Naive thymus-derived CD4-positive, alpha-beta T cell (primary cell): ENCODE measurements around the gene ANKRD23. TPM values are rescaled to one million over a fixed set of nuclear protein-coding genes. Genes with fewer than 3 reads are reported as not detected.

ENCODE experiments used
- ATAC-seq: fragments of 150-1000 bp; cut with Tn5 transposase; 2 replicates; pipeline ENCODE4 v1.10.0; 2021; ENCODE audit warnings: mild to moderate bottlenecking, moderate library complexity
- CTCF ChIA-PET: fragments of 350-600 bp; sonication (Branson Sonifier 250); formaldehyde crosslinking; loops from one replicate; lab custom pipeline; 2021; ENCODE audit warnings: antibody characterized with exemption; lab: Charles Lee
- POLR2A ChIA-PET: fragments of 350-600 bp; sonication (Branson Sonifier 250); formaldehyde crosslinking; loops from one replicate; lab custom pipeline; 2021; ENCODE audit warnings: antibody characterized with exemption, inconsistent platforms; lab: Charles Lee
- DNase-seq, 9 donors: peaks; one replicate each; pipeline versions ENCODE4 v3.0.0 to v3.0.0-alpha.2; 2020 to 2022; ENCODE audit warnings: mixed read lengths in 1 of 9
- H3K27ac ChIP-seq: one replicate; pipeline ENCODE4 v1.7.0; 2013; ENCODE audit warnings: mild to moderate bottlenecking, low read depth, low read length, moderate library complexity
- H3K27me3 ChIP-seq, 2 donors: one replicate each; pipeline ENCODE4 v1.7.0; 2013; ENCODE audit warnings: low read length in 2 of 2, mild to moderate bottlenecking in 2 of 2, moderate library complexity in 2 of 2; ENCODE audit not compliant: control insufficient read depth in 2 of 2, insufficient read depth in 2 of 2
- H3K36me3 ChIP-seq, 3 experiments: 1 replicate in 2 of 3; 2 replicates in 1 of 3; pipeline ENCODE4 v1.7.0; 2013; ENCODE audit warnings: low read length in 3 of 3, mild to moderate bottlenecking in 3 of 3, moderate library complexity in 1 of 3; ENCODE audit not compliant: insufficient read depth in 3 of 3, control insufficient read depth in 2 of 3
- H3K4me1 ChIP-seq, 2 donors: one replicate each; pipeline ENCODE4 v1.7.0; 2013; ENCODE audit warnings: low read length in 2 of 2, mild to moderate bottlenecking in 2 of 2, moderate library complexity in 1 of 2; ENCODE audit not compliant: control insufficient read depth in 2 of 2, insufficient read depth in 2 of 2
- H3K4me3 ChIP-seq: 2 replicates; pipeline ENCODE4 v1.7.0; 2013; ENCODE audit warnings: mild to moderate bottlenecking, low read length
- H3K9me3 ChIP-seq, 3 experiments: 1 replicate in 2 of 3; 2 replicates in 1 of 3; pipeline ENCODE4 v1.7.0; 2013; ENCODE audit warnings: low read length in 3 of 3; ENCODE audit not compliant: control insufficient read depth in 2 of 3
- H3K27ac Mint-ChIP-seq, 9 donors: one replicate each; pipeline ENCODE4 v1.8.0; 2020 to 2022; ENCODE audit warnings: mixed read lengths in 9 of 9, mild to moderate bottlenecking in 8 of 9, moderate library complexity in 5 of 9, inconsistent platforms in 2 of 9
- H3K27me3 Mint-ChIP-seq, 5 donors: one replicate each; pipeline ENCODE4 v1.8.0; 2021 to 2022; ENCODE audit warnings: mixed read lengths in 5 of 5, mild to moderate bottlenecking in 1 of 5
- H3K36me3 Mint-ChIP-seq, 5 donors: one replicate each; pipeline ENCODE4 v1.8.0; 2020 to 2022; ENCODE audit warnings: mixed read lengths in 5 of 5, mild to moderate bottlenecking in 3 of 5, inconsistent platforms in 1 of 5
- H3K4me1 Mint-ChIP-seq, 7 donors: one replicate each; pipeline ENCODE4 v1.8.0; 2020 to 2022; ENCODE audit warnings: mixed read lengths in 7 of 7, mild to moderate bottlenecking in 3 of 7, inconsistent platforms in 1 of 7
- H3K4me3 Mint-ChIP-seq, 10 donors: one replicate each; pipeline ENCODE4 v1.8.0; 2020 to 2022; ENCODE audit warnings: mild to moderate bottlenecking in 10 of 10, mixed read lengths in 10 of 10, moderate library complexity in 6 of 10, inconsistent platforms in 2 of 10
- H3K9me3 Mint-ChIP-seq, 11 donors: one replicate each; pipeline ENCODE4 v1.8.0; 2020 to 2022; ENCODE audit warnings: mixed read lengths in 11 of 11, mild to moderate bottlenecking in 4 of 11, inconsistent platforms in 1 of 11, moderate library complexity in 1 of 11
- intact Hi-C, 2 donors: fragments of 100-400 bp; cut with micrococcal nuclease; formaldehyde crosslinking; loops; one replicate each; pipeline ENCODE4 v1.15.1; 2023
- polyA plus RNA-seq, 2 donors: library from polyadenylated mRNA; unstranded; fragments of 300-500 nt; fragmentation: Illumina TruSeq; gene quantifications; one replicate each; pipeline ENCODE4 v1.2.3, GENCODE V29; 2021
- total RNA-seq, 6 experiments: library from RNA in 5 of 6; stranded (reverse) in 5 of 6; gene quantifications; 1 replicate in 5 of 6; 2 replicates in 1 of 6; pipeline ENCODE4 v1.2.3 and lab custom pipeline; 2021 to 2026

The ANKRD23 gene
- total and polyA plus RNA-seq, 7 experiments from 2014 or later, result 0.64 to 19.8 (median 11.7) TPM

GRCh38 chr2:96874198-96874831, 30.5 kb upstream of the ANKRD23 start:
- Mint-ChIP-seq H3K27me3 (peaks cover 0 to 15% (median 0%) of the 10 kb centered on the region in 5 donors), H3K36me3 (peaks cover 0 to 1% (median 0%) of the 10 kb centered on the region in 5 donors), H3K4me1 (peaks cover 16 to 52% (median 39%) of the 10 kb centered on the region in 7 donors), H3K9me3 (no peaks in the 10 kb centered on the region), H3K4me3 (peak overlapping the region in 1 of 10 donors; percentile 22), H3K27ac (peak overlapping the region in 6 of 9 donors; percentile 18 to 91 (median 64))
- H3K9me3 ChIP-seq, result no peaks in the 10 kb centered on the region
- intact Hi-C loops, result no loop called here
- H3K36me3 ChIP-seq, result no peaks in the 10 kb centered on the region
- peak overlapping the region; percentile 9 for H3K27ac ChIP-seq
- H3K4me1 ChIP-seq, result peaks cover 7 to 20% of the 10 kb centered on the region in 2 donors
- ATAC-seq (peak; percentile 14), DNase-seq (no peak)
- no peaks in the 10 kb centered on the region for H3K27me3 ChIP-seq
- POLR2A ChIA-PET, result interaction anchor here (0.5 to 4.0 kb wide), 9 partner anchors 12 to 1816 kb away, joined by 3 to 17 read pairs (median 3); partner anchors contain the start of gene ANKRD39
- CTCF ChIA-PET, result interaction anchor here (0.6 to 1.6 kb wide), 3 partner anchors 11 to 50 kb away, joined by 3 read pairs; no protein-coding TSS in a partner anchor
- H3K4me3 ChIP-seq, result no peak overlapping the region

GRCh38 chr2:96873651-96874096, 29.9 kb upstream of the ANKRD23 start:
- Mint-ChIP-seq H3K4me1 (peaks cover 16 to 52% (median 39%) of the 10 kb centered on the region in 7 donors), H3K4me3 (peak overlapping the region in 1 of 10 donors; percentile 45), H3K36me3 (peaks cover 0 to 1% (median 0%) of the 10 kb centered on the region in 5 donors), H3K27me3 (peaks cover 0 to 15% (median 0%) of the 10 kb centered on the region in 5 donors), H3K27ac (peak overlapping the region in 4 of 9 donors; percentile 38 to 73 (median 60)), H3K9me3 (no peaks in the 10 kb centered on the region)
- no peaks in the 10 kb centered on the region for H3K9me3 ChIP-seq
- no peak overlapping the region for H3K4me3 ChIP-seq
- no peak overlapping the region for H3K27ac ChIP-seq
- H3K27me3 ChIP-seq, result no peaks in the 10 kb centered on the region
- DNase-seq (no peak), ATAC-seq (no peak)
- no peaks in the 10 kb centered on the region for H3K36me3 ChIP-seq
- intact Hi-C loops, result no loop called here
- CTCF ChIA-PET, result interaction anchor here (0.6 to 1.4 kb wide), 4 partner anchors 16 to 105 kb away, joined by 3 read pairs; partner anchors contain the start of gene ANKRD39
- POLR2A ChIA-PET, result interaction anchor here (0.5 to 4.0 kb wide), 9 partner anchors 14 to 1817 kb away, joined by 3 to 17 read pairs (median 3); partner anchors contain the start of gene ANKRD39
- H3K4me1 ChIP-seq, result peaks cover 7 to 20% of the 10 kb centered on the region in 2 donors

GRCh38 chr2:96872591-96873349, 28.9 kb upstream of the ANKRD23 start:
- Mint-ChIP-seq H3K27ac (peak overlapping the region in 6 of 9 donors; percentile 38 to 79 (median 58)), H3K4me1 (peaks cover 20 to 53% (median 41%) of the 10 kb centered on the region in 7 donors)

GRCh38 chr2:96870626-96871255, 26.9 kb upstream of the ANKRD23 start:
- ChIA-PET POLR2A (interaction anchor here (0.7 to 5.9 kb wide), 24 partner anchors 9 to 92 kb away, joined by 3 to 76 read pairs (median 3); partner anchors contain the start of gene ANKRD39), CTCF (interaction anchor here (0.6 to 1.9 kb wide), 7 partner anchors 13 to 339 kb away, joined by 3 to 12 read pairs (median 4); partner anchors contain the start of gene ANKRD39)
- peak; percentile 73 for ATAC-seq
- Histone ChIP-seq H3K4me1 (peaks cover 24 to 38% of the 10 kb centered on the region in 2 donors), H3K4me3 (peak overlapping the region; percentile 52), H3K27me3 (no peaks in the 10 kb centered on the region), H3K36me3 (peaks cover 0 to 15% (median 0%) of the 10 kb centered on the region in 3 experiments), H3K27ac (peak overlapping the region; percentile 85), H3K9me3 (no peaks in the 10 kb centered on the region)
- Mint-ChIP-seq H3K4me3 (peak overlapping the region; percentile 83 to 96 (median 88)), H3K9me3 (no peaks in the 10 kb centered on the region), H3K4me1 (peaks cover 29 to 67% (median 55%) of the 10 kb centered on the region in 7 donors), H3K36me3 (peaks cover 0 to 8% (median 0%) of the 10 kb centered on the region in 5 donors), H3K27ac (peak overlapping the region; percentile 81 to 98 (median 91)), H3K27me3 (peaks cover 0 to 15% (median 0%) of the 10 kb centered on the region in 5 donors)
- intact Hi-C loops, result loop anchor here (1.0 to 2.0 kb wide), 7 partner anchors 12 to 92 kb away; partner anchors contain the start of gene ANKRD39 (in 1 of the 2)
- DNase-seq, result peak; percentile 45 to 76 (median 72)

More at GRCh38 chr2:96872591-96873349, 28.9 kb upstream of the ANKRD23 start:
- Histone ChIP-seq H3K4me1 (peaks cover 11 to 25% of the 10 kb centered on the region in 2 donors), H3K4me3 (no peak overlapping the region), H3K27ac (no peak overlapping the region), H3K36me3 (no peaks in the 10 kb centered on the region), H3K9me3 (no peaks in the 10 kb centered on the region), H3K27me3 (no peaks in the 10 kb centered on the region)
- POLR2A ChIA-PET, result interaction anchor here (0.5 to 4.0 kb wide), 8 partner anchors 10 to 98 kb away, joined by 3 to 17 read pairs (median 3); partner anchors contain the start of gene ANKRD39
- no peak for ATAC-seq
- H3K9me3 Mint-ChIP-seq, result no peaks in the 10 kb centered on the region
- no peak for DNase-seq
- CTCF ChIA-PET, result interaction anchor here (0.7 to 1.4 kb wide), 4 partner anchors 15 to 81 kb away, joined by 3 read pairs; partner anchors contain the start of gene ANKRD39
- peak overlapping the region in 1 of 10 donors; percentile 45 for H3K4me3 Mint-ChIP-seq
- H3K27me3 Mint-ChIP-seq, result peaks cover 0 to 15% (median 0%) of the 10 kb centered on the region in 5 donors
- H3K36me3 Mint-ChIP-seq, result peaks cover 0 to 1% (median 0%) of the 10 kb centered on the region in 5 donors
- intact Hi-C loops, result no loop called here

GRCh38 chr2:96869822-96870625, 26.2 kb upstream of the ANKRD23 start, which contains the start of gene SEMA4C:
Gene SEMA4C, minus strand, starts transcription at chr2:96870080. Its CDS starts 2,194 bp downstream, at chr2:96867886.
- peaks cover 24 to 38% of the 10 kb centered on the region in 2 donors for H3K4me1 ChIP-seq
- peak within 1 kb of the TSS; percentile 83 to 96 (median 90) for H3K4me3 Mint-ChIP-seq

More at GRCh38 chr2:96869822-96870625, 26.2 kb upstream of the ANKRD23 start, which contains the start of gene SEMA4C:
- H3K27ac Mint-ChIP-seq, result peak within 1 kb of the TSS; percentile 81 to 98 (median 91)
- ATAC-seq (peak; percentile 67), DNase-seq (peak; percentile 49 to 79 (median 68))
- Histone ChIP-seq H3K4me3 (peak within 1 kb of the TSS; percentile 81), H3K9me3 (no peaks in the 10 kb centered on the region), H3K36me3 (peaks cover 0 to 23% (median 5%) of the 10 kb centered on the region in 3 experiments), H3K27me3 (no peaks in the 10 kb centered on the region), H3K27ac (peak within 1 kb of the TSS; percentile 85)
- peaks cover 0 to 15% (median 0%) of the 10 kb centered on the region in 5 donors for H3K27me3 Mint-ChIP-seq
- intact Hi-C loops, result loop anchor here (1.0 to 2.0 kb wide), 7 partner anchors 12 to 92 kb away; partner anchors contain the start of gene ANKRD39 (in 1 of the 2)
- H3K36me3 Mint-ChIP-seq, result peaks cover 0 to 11% (median 0%) of the 10 kb centered on the region in 5 donors
- no peaks in the 10 kb centered on the region for H3K9me3 Mint-ChIP-seq
- peaks cover 27 to 64% (median 54%) of the 10 kb centered on the region in 7 donors for H3K4me1 Mint-ChIP-seq
- ChIA-PET POLR2A (interaction anchor here (0.7 to 15.0 kb wide), 19 partner anchors 11 to 93 kb away, joined by 3 to 288 read pairs (median 4); partner anchors contain the start of gene ANKRD39), CTCF (interaction anchor here (0.7 to 1.9 kb wide), 4 partner anchors 12 to 83 kb away, joined by 4 to 12 read pairs (median 8); partner anchors contain the start of gene ANKRD39)
